Activated naive CD8-positive, alpha-beta T cell treated with anti-CD3 and anti-CD28 coated beads, Interleukin-2, amount 50 U/mL, for 24 hours (primary cell): ENCODE measurements around the gene MKRN3.

Source experiments
- ATAC-seq: fragments of 150-1000 bp; cut with Tn5 transposase; one replicate; pipeline ENCODE4 v1.10.0; 2021
- DNase-seq: peaks from one replicate; pipeline ENCODE4 v3.0.0; 2021
- H3K27ac Mint-ChIP-seq: one replicate; pipeline ENCODE4 v1.8.0; 2021; ENCODE audit warnings: mild to moderate bottlenecking, mixed read lengths
- H3K27me3 Mint-ChIP-seq: one replicate; pipeline ENCODE4 v1.8.0; 2021; ENCODE audit warnings: mixed read lengths
- H3K36me3 Mint-ChIP-seq: one replicate; pipeline ENCODE4 v1.8.0; 2021; ENCODE audit warnings: low read depth, mixed read lengths
- H3K4me1 Mint-ChIP-seq: one replicate; pipeline ENCODE4 v1.8.0; 2021; ENCODE audit warnings: mixed read lengths
- H3K4me3 Mint-ChIP-seq: one replicate; pipeline ENCODE4 v1.8.0; 2021; ENCODE audit warnings: mild to moderate bottlenecking, moderate library complexity, mixed read lengths
- H3K9me3 Mint-ChIP-seq: one replicate; pipeline ENCODE4 v1.8.0; 2021; ENCODE audit warnings: mixed read lengths

Gene MKRN3

DNA sequence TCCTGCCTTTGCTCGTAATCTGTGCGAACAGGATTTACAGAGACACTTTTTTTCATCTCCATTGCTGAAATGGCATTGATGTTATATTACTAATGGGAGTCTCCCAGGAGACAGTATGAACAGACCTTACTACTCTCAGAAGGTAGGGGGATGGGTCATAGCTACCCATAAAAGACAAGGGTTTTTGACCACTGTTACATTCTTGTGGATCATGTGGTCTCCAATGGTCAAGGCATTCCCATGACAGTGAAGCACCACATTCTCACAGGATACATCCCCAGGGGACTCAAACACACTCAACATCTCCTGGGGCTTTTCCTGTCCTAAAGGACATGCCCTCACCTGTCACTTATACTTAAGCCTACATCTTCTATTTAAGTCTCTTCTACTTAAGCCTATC is 40.8 kb downstream of the MKRN3 start:
- Mint-ChIP-seq H3K36me3 (no peaks in the 10 kb centered on the region), H3K9me3 (peaks cover 5% of the 10 kb centered on the region), H3K4me1 (no peaks in the 10 kb centered on the region), H3K27me3 (no peaks in the 10 kb centered on the region), H3K27ac (no peak overlapping the region), H3K4me3 (no peak overlapping the region)
- ATAC-seq, result no peak
- DNase-seq, result no peak

DNA sequence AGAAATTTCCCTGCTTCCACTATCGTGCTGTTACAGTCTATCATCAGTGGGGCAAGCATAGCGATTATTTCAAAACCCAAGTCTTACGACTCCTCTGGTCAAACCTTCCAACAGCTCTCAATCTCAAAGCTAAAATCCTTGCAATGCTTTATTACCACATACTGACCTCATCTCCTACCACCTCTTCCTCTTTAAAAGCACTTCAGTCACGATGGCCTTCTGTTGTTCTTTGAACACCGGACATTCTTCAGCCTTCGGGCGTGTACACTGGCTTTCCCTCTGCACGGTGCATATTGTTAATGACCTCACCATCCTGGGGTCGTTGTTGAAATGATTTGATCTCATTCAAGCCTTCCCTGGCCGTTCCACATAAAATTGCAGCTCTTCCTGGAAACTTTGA is 51.1 kb downstream of the MKRN3 start:
- peaks cover 14% of the 10 kb centered on the region for H3K9me3 Mint-ChIP-seq
- DNase-seq (no peak), ATAC-seq (no peak)
- no peaks in the 10 kb centered on the region for H3K27me3 Mint-ChIP-seq
- H3K27ac Mint-ChIP-seq, result no peak overlapping the region
- H3K4me1 Mint-ChIP-seq, result no peaks in the 10 kb centered on the region
- H3K4me3 Mint-ChIP-seq, result no peak overlapping the region
- no peaks in the 10 kb centered on the region for H3K36me3 Mint-ChIP-seq
